Stomach smooth muscle (tissue), 2 donors: ENCODE measurements around the gene TOX2.

Experiments used
- H3K27ac ChIP-seq: one replicate; pipeline ENCODE4 v1.7.0; 2013; ENCODE audit warnings: mild to moderate bottlenecking, low read length, inconsistent platforms
- H3K27me3 ChIP-seq, 2 donors: one replicate each; pipeline ENCODE4 v1.7.0; 2013; ENCODE audit warnings: low read length in 2 of 2; ENCODE audit not compliant: insufficient read depth in 2 of 2, control insufficient read depth in 1 of 2
- H3K36me3 ChIP-seq, 2 donors: one replicate each; pipeline ENCODE4 v1.7.0; 2013; ENCODE audit warnings: low read length in 2 of 2; ENCODE audit not compliant: control insufficient read depth in 2 of 2, insufficient read depth in 2 of 2
- H3K4me1 ChIP-seq: one replicate; pipeline ENCODE4 v1.7.0; 2013; ENCODE audit warnings: low read length; ENCODE audit not compliant: control insufficient read depth, insufficient read depth
- H3K4me3 ChIP-seq, 2 donors: one replicate each; pipeline ENCODE4 v1.7.0; 2013; ENCODE audit warnings: low read length in 2 of 2
- H3K9ac ChIP-seq, 2 donors: one replicate each; pipeline ENCODE4 v1.7.0; 2013; ENCODE audit warnings: low read length in 2 of 2, mild to moderate bottlenecking in 1 of 2
- H3K9me3 ChIP-seq, 2 donors: one replicate each; pipeline ENCODE4 v1.7.0; 2013; ENCODE audit warnings: low read length in 2 of 2; ENCODE audit not compliant: control insufficient read depth in 2 of 2
- donor health status: healthy.
- donor health status: Pancreatic carcinoma.

The TOX2 gene

DNA sequence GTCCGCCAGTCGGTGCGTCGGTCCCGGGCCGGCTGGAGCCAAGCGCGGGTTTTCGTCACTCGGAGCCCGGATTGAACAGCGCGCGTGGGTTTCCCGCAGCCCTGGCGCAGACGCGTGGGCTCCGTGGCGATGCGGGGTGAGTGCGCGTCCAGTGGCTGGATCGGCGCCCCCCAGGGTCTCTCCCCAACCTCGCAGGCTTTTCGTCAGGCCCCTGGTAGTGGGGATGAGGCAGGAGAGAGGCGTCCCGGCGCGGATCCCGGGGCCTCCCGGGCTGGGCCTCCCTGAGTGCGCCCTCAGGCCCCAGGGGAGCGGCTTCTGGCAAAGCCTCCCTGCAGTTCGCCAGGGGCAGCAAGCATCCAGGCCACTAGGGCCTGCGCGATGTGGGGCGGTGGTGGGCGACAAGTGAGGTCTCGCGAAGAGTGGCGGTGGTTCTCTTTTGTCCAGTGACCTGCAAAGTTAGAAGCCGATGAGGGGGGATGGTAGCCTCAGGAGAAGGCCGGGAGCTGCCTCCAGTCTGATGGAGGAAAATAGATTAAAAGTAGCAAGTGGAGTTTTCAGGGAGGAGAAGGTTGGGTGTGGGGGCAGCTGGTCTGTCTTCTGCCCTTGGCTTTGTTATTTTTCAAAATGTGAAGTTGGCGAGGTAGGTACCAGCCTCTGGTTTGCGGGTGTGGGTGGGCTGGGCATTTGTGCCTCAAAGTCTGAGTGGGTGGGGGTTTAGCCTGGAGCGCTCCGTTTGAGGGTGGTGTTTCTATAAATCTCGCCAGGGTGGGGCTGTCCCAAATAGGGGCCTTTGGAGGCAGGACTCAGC is 1.6 kb downstream of the TOX2 start:
- H3K4me3 ChIP-seq = peak overlapping the region in 1 of 2 donors; percentile 67
- peaks cover 9 to 12% of the 10 kb centered on the region in 2 donors for H3K9me3 ChIP-seq
- H3K9ac ChIP-seq = no peak overlapping the region
- H3K36me3 ChIP-seq = no peaks in the 10 kb centered on the region
- H3K27ac ChIP-seq = no peak overlapping the region
- peaks cover 12% of the 10 kb centered on the region for H3K4me1 ChIP-seq
- H3K27me3 ChIP-seq = peaks cover 21 to 41% of the 10 kb centered on the region in 2 donors

DNA sequence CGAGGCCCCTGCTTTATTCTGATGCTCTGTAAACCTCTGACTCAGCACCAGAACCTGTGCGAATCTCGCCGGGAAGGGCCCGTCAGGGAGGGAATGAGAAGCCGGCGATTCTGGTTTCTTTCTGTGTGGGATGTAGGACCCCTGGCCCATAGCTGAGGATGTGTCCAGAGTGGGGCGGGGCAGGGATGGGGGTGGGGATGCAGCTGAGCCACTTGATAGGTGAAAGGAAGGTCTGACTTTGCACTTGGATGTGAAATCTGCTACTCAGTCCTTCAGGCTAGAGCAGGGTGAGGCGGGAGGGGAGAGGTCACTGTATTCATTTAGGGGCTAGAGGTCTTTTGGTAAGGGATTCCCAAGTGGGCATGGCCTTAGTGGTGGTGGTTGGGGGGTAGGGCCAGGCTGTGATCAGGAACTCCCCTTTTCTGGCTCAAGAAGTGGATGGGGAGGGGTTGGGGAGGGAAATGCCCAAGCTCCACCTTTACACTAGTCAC is 2.3 kb downstream of the TOX2 start:
- H3K27ac ChIP-seq = no peak overlapping the region
- peaks cover 21 to 41% of the 10 kb centered on the region in 2 donors for H3K27me3 ChIP-seq
- no peaks in the 10 kb centered on the region for H3K36me3 ChIP-seq
- no peak overlapping the region for H3K4me3 ChIP-seq
- peaks cover 12% of the 10 kb centered on the region for H3K4me1 ChIP-seq
- H3K9me3 ChIP-seq = peaks cover 7 to 12% of the 10 kb centered on the region in 2 donors
- no peak overlapping the region for H3K9ac ChIP-seq

DNA sequence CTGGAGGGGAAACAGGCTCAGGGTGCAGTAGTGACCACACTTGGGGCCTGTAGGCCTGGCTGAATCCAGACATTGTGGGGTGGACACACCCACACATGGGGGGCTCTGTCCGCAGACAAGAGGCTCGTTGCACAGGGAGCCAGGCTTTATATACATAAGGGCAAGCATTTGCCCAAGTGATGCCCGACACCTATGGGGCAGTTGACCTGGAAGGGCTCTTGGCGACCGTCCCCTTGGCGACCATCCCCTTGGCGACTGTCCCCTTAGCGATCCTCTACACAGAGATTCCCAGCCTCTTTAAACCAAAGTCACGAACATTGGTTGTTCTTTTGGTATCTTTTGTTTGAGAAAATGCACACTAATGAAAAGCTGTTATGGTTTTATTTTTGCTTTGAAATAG is 2.7 kb downstream of the TOX2 start:
- H3K9me3 ChIP-seq = peaks cover 5 to 12% of the 10 kb centered on the region in 2 donors
- no peaks in the 10 kb centered on the region for H3K36me3 ChIP-seq
- H3K4me3 ChIP-seq = no peak overlapping the region
- H3K27me3 ChIP-seq = peaks cover 23 to 41% of the 10 kb centered on the region in 2 donors
- no peak overlapping the region for H3K27ac ChIP-seq
- peaks cover 12% of the 10 kb centered on the region for H3K4me1 ChIP-seq
- H3K9ac ChIP-seq = no peak overlapping the region

DNA sequence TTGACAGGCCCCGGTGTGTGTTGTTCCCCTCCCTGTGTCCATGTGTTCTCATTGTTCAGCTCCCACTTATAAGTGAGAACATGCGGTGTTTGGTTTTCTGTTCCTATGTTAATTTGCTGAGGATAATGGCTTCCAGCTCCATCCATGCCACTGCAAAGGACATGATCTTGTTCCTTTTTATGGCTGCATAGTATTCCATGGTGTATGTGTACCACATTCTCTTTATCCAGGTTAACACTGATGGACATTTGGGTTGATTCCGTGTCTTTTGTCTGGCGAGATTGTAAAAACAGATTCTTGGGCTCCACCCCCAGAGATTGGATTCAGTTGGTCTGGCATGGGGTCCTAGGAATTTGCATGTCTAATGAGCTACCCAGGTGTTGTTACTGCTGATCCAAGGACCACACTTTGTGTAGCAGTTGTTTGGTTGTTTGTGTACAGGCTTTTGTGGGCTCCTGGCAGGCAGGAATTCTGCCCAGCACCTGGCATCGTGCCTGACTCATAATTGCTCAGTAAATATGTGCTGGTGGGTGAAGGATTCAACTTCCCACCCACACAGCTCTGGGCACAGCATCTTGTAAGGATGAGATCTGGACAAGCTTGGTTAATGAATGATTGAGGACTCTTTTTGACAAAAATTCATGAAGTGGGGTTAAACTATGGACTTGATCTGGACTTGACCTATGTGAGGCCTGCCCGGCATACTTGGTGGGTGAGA is 5.2 kb downstream of the TOX2 start:
- no peaks in the 10 kb centered on the region for H3K9me3 ChIP-seq
- peaks cover 12% of the 10 kb centered on the region for H3K4me1 ChIP-seq
- no peak overlapping the region for H3K4me3 ChIP-seq
- peaks cover 23 to 29% of the 10 kb centered on the region in 2 donors for H3K27me3 ChIP-seq
- H3K27ac ChIP-seq = no peak overlapping the region
- H3K36me3 ChIP-seq = no peaks in the 10 kb centered on the region
- H3K9ac ChIP-seq = no peak overlapping the region

DNA sequence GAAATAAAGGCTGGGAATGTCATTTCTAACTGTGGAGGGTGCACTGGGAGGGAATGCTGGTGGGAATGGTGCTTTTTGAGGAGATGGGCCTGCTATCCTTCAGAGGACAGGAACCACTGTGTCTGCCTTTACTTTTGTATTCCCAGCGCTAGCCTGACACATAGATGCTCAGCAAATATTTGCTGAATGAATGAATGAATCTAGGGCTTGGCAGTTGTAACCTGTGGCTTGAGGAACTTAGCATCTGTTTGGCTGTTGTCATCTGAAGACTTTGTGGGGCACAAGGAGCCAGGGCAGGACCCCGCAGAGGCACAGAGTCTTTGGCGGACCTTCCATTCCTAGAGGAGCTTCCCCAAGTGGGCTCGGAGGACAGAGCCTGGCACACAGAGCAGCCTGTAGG is 6.1 kb downstream of the TOX2 start:
- Histone ChIP-seq H3K9ac (no peak overlapping the region), H3K4me3 (no peak overlapping the region), H3K27me3 (peaks cover 15 to 19% of the 10 kb centered on the region in 2 donors), H3K9me3 (no peaks in the 10 kb centered on the region), H3K27ac (no peak overlapping the region), H3K36me3 (no peaks in the 10 kb centered on the region), H3K4me1 (peaks cover 6% of the 10 kb centered on the region)

DNA sequence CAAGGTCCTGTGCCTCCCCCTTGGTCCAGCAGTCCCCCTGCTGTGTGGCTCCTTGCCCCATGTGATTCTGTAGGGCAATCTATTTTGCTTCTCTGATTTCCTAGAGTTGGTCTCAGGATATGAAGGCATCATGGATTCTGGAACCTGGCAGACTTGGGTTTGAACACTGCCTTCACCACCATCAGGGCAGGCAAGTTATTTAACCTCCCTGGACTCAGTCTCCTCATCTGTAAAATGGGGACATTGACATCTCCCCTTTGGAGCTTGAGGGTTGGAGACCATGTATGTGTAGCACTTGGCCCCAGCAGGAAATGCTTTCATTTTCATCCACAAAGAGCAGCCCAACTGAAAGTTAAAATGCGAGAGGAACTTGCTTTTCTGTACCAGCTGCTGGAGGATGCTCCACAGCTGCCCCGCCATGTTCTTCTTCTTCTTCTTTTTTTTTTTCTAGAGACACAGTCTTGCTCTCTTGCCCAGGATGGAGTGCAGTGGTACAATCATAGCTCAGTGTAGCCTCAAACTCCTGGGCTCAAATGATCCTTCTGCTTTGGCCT is 6.7 kb downstream of the TOX2 start:
- Histone ChIP-seq H3K9me3 (no peaks in the 10 kb centered on the region), H3K27ac (no peak overlapping the region), H3K36me3 (no peaks in the 10 kb centered on the region), H3K4me3 (no peak overlapping the region), H3K27me3 (peaks cover 10 to 15% of the 10 kb centered on the region in 2 donors), H3K9ac (no peak overlapping the region), H3K4me1 (peaks cover 1% of the 10 kb centered on the region)

DNA sequence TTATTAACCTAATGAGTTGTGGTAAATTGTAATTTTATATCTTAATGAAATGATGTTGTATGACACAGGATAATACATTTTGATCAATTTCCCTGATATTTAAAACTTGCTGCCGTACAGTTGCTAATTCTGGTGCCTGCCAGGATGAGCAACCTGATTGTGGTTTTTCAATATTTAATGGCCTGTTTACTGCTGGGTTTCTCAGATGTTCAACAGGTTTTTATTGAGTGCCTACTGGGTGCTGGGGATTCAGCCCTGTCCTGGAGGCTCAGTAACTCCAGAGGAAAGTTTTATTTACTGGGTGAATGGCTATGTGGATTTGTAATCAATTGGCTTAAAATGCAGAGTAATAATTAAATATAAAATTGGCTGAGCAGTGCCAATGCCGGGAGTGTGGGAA is 8.0 kb downstream of the TOX2 start:
- H3K36me3 ChIP-seq = no peaks in the 10 kb centered on the region

DNA sequence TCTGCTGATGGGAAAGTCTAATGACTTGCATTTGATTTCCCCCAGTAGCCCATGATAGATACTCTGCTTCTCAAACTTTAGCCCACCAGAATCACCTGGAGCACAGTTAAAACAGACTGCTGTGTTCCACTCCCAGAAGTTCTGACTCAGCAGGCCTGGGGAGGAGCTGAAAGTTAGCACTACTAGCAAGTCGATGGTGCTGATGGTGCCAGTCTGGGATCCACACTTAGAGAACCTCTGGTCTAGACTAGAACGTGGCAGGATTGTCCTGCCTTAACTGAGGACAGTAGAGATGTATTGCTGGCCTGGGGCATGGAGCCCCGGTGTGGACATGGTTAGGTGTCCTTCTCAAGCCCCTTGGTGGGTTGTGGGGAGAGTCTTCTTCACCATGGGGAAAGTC is 8.7 kb downstream of the TOX2 start:
- Histone ChIP-seq H3K9ac (no peak overlapping the region), H3K4me1 (no peaks in the 10 kb centered on the region), H3K4me3 (no peak overlapping the region), H3K27ac (no peak overlapping the region), H3K9me3 (no peaks in the 10 kb centered on the region), H3K36me3 (no peaks in the 10 kb centered on the region), H3K27me3 (peaks cover 4 to 8% of the 10 kb centered on the region in 2 donors)

More for the DNA sequence above, 8.0 kb downstream of the TOX2 start:
- no peaks in the 10 kb centered on the region for H3K4me1 ChIP-seq
- H3K27me3 ChIP-seq = peaks cover 4 to 8% of the 10 kb centered on the region in 2 donors
- no peaks in the 10 kb centered on the region for H3K9me3 ChIP-seq
- H3K27ac ChIP-seq = no peak overlapping the region
- H3K4me3 ChIP-seq = no peak overlapping the region
- no peak overlapping the region for H3K9ac ChIP-seq

DNA sequence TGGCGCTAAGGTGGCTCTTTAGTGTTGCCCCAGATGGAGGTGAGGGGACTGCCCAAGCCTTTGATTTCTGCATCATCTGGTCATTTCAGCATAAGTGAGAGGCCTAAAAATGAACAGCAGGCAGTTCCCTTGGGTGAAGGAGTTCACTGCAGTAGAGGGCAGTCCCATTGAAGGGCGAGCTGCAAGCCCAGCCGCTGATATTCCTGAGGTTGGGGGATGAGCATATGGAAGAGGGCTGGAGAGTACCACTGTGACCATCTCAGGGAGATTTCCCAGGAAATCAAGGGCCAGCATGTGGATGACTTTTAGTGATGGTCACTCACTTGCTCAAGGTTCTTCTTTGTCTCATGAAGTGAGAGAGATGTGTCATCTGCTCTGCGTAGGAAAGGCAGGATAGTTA is 9.3 kb downstream of the TOX2 start:
- Histone ChIP-seq H3K9me3 (no peaks in the 10 kb centered on the region), H3K4me3 (no peak overlapping the region), H3K27ac (no peak overlapping the region), H3K4me1 (no peaks in the 10 kb centered on the region), H3K9ac (no peak overlapping the region), H3K36me3 (no peaks in the 10 kb centered on the region), H3K27me3 (peaks cover 3 to 8% of the 10 kb centered on the region in 2 donors)

DNA sequence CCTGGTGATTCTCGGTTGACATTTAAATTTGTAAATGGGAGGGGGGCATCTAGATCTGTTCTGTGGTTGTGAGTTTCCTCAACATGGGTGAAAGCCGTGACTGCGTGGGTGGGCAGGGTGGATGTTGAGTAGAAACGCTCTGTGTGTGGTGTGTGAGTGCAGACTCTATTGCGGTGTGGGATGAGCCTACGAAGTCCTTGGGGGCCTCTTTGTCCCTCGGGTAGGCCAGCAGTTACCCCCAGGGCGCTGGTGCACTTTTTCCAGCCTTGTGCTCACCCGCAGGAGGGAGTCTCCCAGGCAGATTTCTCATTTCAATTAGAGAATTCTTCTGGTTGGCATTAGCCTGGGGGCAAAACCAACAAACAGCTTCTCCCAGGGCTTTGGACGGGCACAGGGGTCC is 10.6 kb downstream of the TOX2 start:
- Histone ChIP-seq H3K4me3 (no peak overlapping the region), H3K36me3 (no peaks in the 10 kb centered on the region), H3K27me3 (peaks cover 0 to 6% of the 10 kb centered on the region in 2 donors), H3K9ac (no peak overlapping the region), H3K4me1 (no peaks in the 10 kb centered on the region), H3K27ac (no peak overlapping the region), H3K9me3 (no peaks in the 10 kb centered on the region)
